Measurements from ENCODE around the gene MBD5.

GRCh38 chr2:147989102-147989501 lies 31.8 kb upstream of the MBD5 start:
- TF ChIP-seq CTCF (IDR thresholded peaks at IDR 0.05) (no peak), POLR2A (IDR thresholded peaks at IDR 0.05) (no peak)

All from adrenal gland (tissue), 5 donors.